OCI-LY1 (cell line): ENCODE data around the gene SOX9.

Experiments
- CTCF ChIP-seq: fragments of 200-600 bp; sonication (generic), shearing (Covaris generic); IDR thresholded peaks from 2 replicates; pipeline ENCODE4 v1.5.1; 2017; ENCODE audit warnings: mild to moderate bottlenecking, antibody characterized with exemption, low read length, moderate library complexity, mixed read lengths
- EZH2 ChIP-seq: fragments of 200-600 bp; sonication (generic), shearing (Covaris generic); IDR thresholded peaks from 2 replicates; pipeline ENCODE4 v1.8.0; 2017; ENCODE audit warnings: borderline replicate concordance, mixed run types, mild to moderate bottlenecking, antibody characterized with exemption, low read length, moderate library complexity, mixed read lengths

GRCh38 chr17:72142614-72143013, 21.8 kb downstream of the SOX9 start:
- TF ChIP-seq EZH2 (no peak), CTCF (no peak)
